SK-N-SH (cell line): Measurements from ENCODE around the gene CCND3. TPM values are rescaled to one million over a fixed set of nuclear protein-coding genes. Genes with fewer than 3 reads are reported as not detected.

Experiments used
- CTCF ChIA-PET: fragments of 300-600, 350-600 bp; formaldehyde crosslinking; extraction: SDS; loops from one replicate; lab custom pipeline; 2021; lab: Yijun Ruan, JAX
- POLR2A ChIA-PET: fragments of 350-600 bp; sonication (Branson Sonifier 250); formaldehyde crosslinking; extraction: SDS; loops from one replicate; lab custom pipeline; 2020; ENCODE audit warnings: antibody characterized with exemption, inconsistent platforms; lab: Yijun Ruan, JAX
- DNase-seq: peaks from one replicate; pipeline ENCODE4 v3.0.0; 2012
- H2AFZ ChIP-seq: fragments of 200-600 bp; sonication (generic); 2 replicates; pipeline ENCODE4 v1.8.1; 2016; ENCODE audit warnings: antibody characterized with exemption, mild to moderate bottlenecking, low read depth
- H3F3A ChIP-seq: fragments of 200-600 bp; sonication (generic); replicated peaks from 2 replicates; pipeline ENCODE3; 2016; ENCODE audit warnings: antibody characterized with exemption, mild to moderate bottlenecking; ENCODE audit not compliant: insufficient read depth
- H3K27ac ChIP-seq, 2 experiments: fragments of 200-500 bp in 1 of 2; fragments of 200-600 bp in 1 of 2; sonication (Bioruptor generic) in 1 of 2; sonication (generic), shearing (Covaris generic) in 1 of 2; 2 replicates each; pipeline versions ENCODE4 v1.5.1 to v1.6.1; 2014 to 2016; ENCODE audit warnings: low read depth in 2 of 2, inconsistent platforms in 1 of 2, low read length in 1 of 2, mild to moderate bottlenecking in 1 of 2, mixed read lengths in 1 of 2
- H3K27me3 ChIP-seq: fragments of 200-600 bp; sonication (generic), shearing (Covaris generic); 2 replicates; pipeline ENCODE4 v1.6.1; 2016; ENCODE audit warnings: mixed run types; ENCODE audit not compliant: insufficient read depth
- H3K36me3 ChIP-seq, 2 experiments: fragments of 200-500 bp in 1 of 2; fragments of 200-600 bp in 1 of 2; sonication (Bioruptor generic) in 1 of 2; sonication (generic) in 1 of 2; replicated peaks in 1 of 2; 2 replicates each; pipeline versions ENCODE3 to v1.5.1; 2014 to 2016; ENCODE audit warnings: low read length in 1 of 2, mild to moderate bottlenecking in 1 of 2; ENCODE audit not compliant: insufficient read depth in 2 of 2, control insufficient read depth in 1 of 2
- H3K4me1 ChIP-seq, 2 experiments: fragments of 200-500 bp in 1 of 2; fragments of 200-600 bp in 1 of 2; sonication (Bioruptor generic) in 1 of 2; sonication (generic), shearing (Covaris generic) in 1 of 2; 2 replicates each; pipeline versions ENCODE4 v1.5.1 to v1.6.1; 2014 to 2016; ENCODE audit warnings: low read depth in 1 of 2, low read length in 1 of 2, mixed run types in 1 of 2; ENCODE audit not compliant: insufficient read depth in 2 of 2, control insufficient read depth in 1 of 2
- H3K4me2 ChIP-seq: fragments of 200-600 bp; sonication (generic), shearing (Covaris generic); 2 replicates; pipeline ENCODE4 v1.6.1; 2017; ENCODE audit warnings: mixed run types
- H3K4me3 ChIP-seq, 2 experiments: fragments of 200-500 bp in 1 of 2; fragments of 200-600 bp in 1 of 2; sonication (Bioruptor generic) in 1 of 2; sonication (generic), shearing (Covaris generic) in 1 of 2; 2 replicates each; pipeline versions ENCODE4 v1.5.1 to v1.8.1; 2014 to 2016; ENCODE audit warnings: low read depth in 2 of 2, inconsistent platforms in 1 of 2, low read length in 1 of 2, mild to moderate bottlenecking in 1 of 2, mixed read lengths in 1 of 2, moderate library complexity in 1 of 2
- H3K79me2 ChIP-seq: fragments of 200-600 bp; sonication (generic); 2 replicates; pipeline ENCODE4 v1.8.1; 2017; ENCODE audit warnings: mild to moderate bottlenecking; ENCODE audit not compliant: insufficient read depth
- H3K9ac ChIP-seq: fragments of 200-600 bp; sonication (generic); 2 replicates; pipeline ENCODE4 v1.6.1; 2017; ENCODE audit warnings: mixed run types
- H3K9me2 ChIP-seq: fragments of 200-600 bp; sonication (generic); 2 replicates; pipeline ENCODE4 v1.6.1; 2017; ENCODE audit warnings: mixed run types
- H3K9me3 ChIP-seq: fragments of 200-600 bp; sonication (generic); 2 replicates; pipeline ENCODE4 v1.6.1; 2017; ENCODE audit warnings: mixed run types, mild to moderate bottlenecking, moderate library complexity
- H4K20me1 ChIP-seq: fragments of 200-600 bp; sonication (generic); 2 replicates; pipeline ENCODE4 v1.6.1; 2017; ENCODE audit warnings: mild to moderate bottlenecking, mixed run types; ENCODE audit not compliant: insufficient read depth
- FOSL2 ChIP-seq: IDR thresholded peaks from 2 replicates; pipeline ENCODE4 v1.4.0; 2012; ENCODE audit warnings: low read depth, mild to moderate bottlenecking, moderate library complexity, borderline replicate concordance
- NRF1 ChIP-seq: IDR thresholded peaks from 2 replicates; pipeline ENCODE4 v1.6.1; 2012; ENCODE audit warnings: low read depth, mild to moderate bottlenecking, low read length
- RAD21 ChIP-seq: IDR thresholded peaks from 2 replicates; pipeline ENCODE4 v1.6.1; 2012; ENCODE audit warnings: mild to moderate bottlenecking, low read length
- WGBS: methylation state at CpG from one replicate; pipeline ENCODE4 v1.1.6; 2017; ENCODE audit warnings: low lambda C conversion rate; 5-methylcytosine and 5-hydroxymethylcytosine counted together
- polyA plus RNA-seq, 3 experiments: library from polyadenylated mRNA; depleted of rRNA; stranded (reverse); fragments of >200 nt; gene quantifications; 2 replicates each; pipeline ENCODE4 v1.2.3, GENCODE V29; 2012
- TF ChIP-seq, protein P1 (sequence below): IDR thresholded peaks from 2 replicates; pipeline ENCODE4 v1.4.0; 2012; ENCODE audit warnings: low read depth
- TF ChIP-seq, protein P2 (sequence below): fragments of 200-600 bp; sonication (generic); IDR thresholded peaks from 2 replicates; pipeline ENCODE4 v1.6.1; 2017; ENCODE audit warnings: antibody characterized with exemption, mild to moderate bottlenecking, moderate library complexity
- TF ChIP-seq, protein P3 (sequence below): IDR thresholded peaks from 2 replicates; pipeline ENCODE4 v1.6.1; 2012; ENCODE audit warnings: mild to moderate bottlenecking, low read depth, low read length, moderate library complexity

The CCND3 gene
- polyA plus RNA-seq, 1 of the 3 experiments (the other 2 are of a cell fraction) = 26.6 TPM

DNA sequence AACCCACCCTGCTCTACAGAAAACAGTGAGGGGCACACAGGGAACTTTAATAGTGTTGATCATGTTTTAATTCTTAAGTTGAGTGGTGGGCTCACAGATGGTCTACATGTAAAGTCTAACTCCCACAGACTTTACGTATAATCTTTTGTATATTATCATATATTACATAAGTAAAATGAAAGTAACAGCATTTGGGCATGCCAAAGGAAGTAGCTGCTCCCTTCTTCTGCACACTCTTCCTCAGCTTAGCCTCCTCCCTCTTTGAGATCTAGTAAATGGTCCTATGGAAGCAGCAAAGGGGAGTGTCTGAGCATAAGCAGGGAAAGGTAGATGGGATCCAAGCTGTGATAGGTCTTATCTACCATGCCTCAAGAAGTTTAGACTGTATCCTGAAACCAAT is 31.9 kb downstream of the CCND3 start:
- POLR2A ChIA-PET = no interaction called here
- WGBS = 100% methylated on average over 1 of the region's 1 CpG
- TF ChIP-seq, protein P1, sequence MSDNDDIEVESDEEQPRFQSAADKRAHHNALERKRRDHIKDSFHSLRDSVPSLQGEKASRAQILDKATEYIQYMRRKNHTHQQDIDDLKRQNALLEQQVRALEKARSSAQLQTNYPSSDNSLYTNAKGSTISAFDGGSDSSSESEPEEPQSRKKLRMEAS = no peak
- TF ChIP-seq NRF1 (no peak), FOSL2 (no peak)
- TF ChIP-seq, protein P2, sequence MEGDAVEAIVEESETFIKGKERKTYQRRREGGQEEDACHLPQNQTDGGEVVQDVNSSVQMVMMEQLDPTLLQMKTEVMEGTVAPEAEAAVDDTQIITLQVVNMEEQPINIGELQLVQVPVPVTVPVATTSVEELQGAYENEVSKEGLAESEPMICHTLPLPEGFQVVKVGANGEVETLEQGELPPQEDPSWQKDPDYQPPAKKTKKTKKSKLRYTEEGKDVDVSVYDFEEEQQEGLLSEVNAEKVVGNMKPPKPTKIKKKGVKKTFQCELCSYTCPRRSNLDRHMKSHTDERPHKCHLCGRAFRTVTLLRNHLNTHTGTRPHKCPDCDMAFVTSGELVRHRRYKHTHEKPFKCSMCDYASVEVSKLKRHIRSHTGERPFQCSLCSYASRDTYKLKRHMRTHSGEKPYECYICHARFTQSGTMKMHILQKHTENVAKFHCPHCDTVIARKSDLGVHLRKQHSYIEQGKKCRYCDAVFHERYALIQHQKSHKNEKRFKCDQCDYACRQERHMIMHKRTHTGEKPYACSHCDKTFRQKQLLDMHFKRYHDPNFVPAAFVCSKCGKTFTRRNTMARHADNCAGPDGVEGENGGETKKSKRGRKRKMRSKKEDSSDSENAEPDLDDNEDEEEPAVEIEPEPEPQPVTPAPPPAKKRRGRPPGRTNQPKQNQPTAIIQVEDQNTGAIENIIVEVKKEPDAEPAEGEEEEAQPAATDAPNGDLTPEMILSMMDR = no peak
- TF ChIP-seq, protein P3, sequence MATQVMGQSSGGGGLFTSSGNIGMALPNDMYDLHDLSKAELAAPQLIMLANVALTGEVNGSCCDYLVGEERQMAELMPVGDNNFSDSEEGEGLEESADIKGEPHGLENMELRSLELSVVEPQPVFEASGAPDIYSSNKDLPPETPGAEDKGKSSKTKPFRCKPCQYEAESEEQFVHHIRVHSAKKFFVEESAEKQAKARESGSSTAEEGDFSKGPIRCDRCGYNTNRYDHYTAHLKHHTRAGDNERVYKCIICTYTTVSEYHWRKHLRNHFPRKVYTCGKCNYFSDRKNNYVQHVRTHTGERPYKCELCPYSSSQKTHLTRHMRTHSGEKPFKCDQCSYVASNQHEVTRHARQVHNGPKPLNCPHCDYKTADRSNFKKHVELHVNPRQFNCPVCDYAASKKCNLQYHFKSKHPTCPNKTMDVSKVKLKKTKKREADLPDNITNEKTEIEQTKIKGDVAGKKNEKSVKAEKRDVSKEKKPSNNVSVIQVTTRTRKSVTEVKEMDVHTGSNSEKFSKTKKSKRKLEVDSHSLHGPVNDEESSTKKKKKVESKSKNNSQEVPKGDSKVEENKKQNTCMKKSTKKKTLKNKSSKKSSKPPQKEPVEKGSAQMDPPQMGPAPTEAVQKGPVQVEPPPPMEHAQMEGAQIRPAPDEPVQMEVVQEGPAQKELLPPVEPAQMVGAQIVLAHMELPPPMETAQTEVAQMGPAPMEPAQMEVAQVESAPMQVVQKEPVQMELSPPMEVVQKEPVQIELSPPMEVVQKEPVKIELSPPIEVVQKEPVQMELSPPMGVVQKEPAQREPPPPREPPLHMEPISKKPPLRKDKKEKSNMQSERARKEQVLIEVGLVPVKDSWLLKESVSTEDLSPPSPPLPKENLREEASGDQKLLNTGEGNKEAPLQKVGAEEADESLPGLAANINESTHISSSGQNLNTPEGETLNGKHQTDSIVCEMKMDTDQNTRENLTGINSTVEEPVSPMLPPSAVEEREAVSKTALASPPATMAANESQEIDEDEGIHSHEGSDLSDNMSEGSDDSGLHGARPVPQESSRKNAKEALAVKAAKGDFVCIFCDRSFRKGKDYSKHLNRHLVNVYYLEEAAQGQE = no peak
- DNase-seq = no peak
- Histone ChIP-seq H3K9me2 (no peaks in the 10 kb centered on the region), H3F3A (no peaks in the 10 kb centered on the region), H3K4me1 (no peaks in the 10 kb centered on the region), H3K9ac (no peak overlapping the region), H2AFZ (no peak overlapping the region), H3K27me3 (no peaks in the 10 kb centered on the region), H3K4me2 (no peak overlapping the region), H3K27ac (no peak overlapping the region), H3K79me2 (peaks cover 41% of the 10 kb centered on the region), H3K9me3 (no peaks in the 10 kb centered on the region), H3K36me3 (peaks cover 34 to 54% of the 10 kb centered on the region in 2 experiments), H3K4me3 (no peak overlapping the region), H4K20me1 (no peaks in the 10 kb centered on the region)
- CTCF ChIA-PET = interaction anchor here (1.3 kb wide), 1 partner anchor 12 kb away, joined by 9 read pairs; the partner anchor contains the start of genes BYSL and MED20

DNA sequence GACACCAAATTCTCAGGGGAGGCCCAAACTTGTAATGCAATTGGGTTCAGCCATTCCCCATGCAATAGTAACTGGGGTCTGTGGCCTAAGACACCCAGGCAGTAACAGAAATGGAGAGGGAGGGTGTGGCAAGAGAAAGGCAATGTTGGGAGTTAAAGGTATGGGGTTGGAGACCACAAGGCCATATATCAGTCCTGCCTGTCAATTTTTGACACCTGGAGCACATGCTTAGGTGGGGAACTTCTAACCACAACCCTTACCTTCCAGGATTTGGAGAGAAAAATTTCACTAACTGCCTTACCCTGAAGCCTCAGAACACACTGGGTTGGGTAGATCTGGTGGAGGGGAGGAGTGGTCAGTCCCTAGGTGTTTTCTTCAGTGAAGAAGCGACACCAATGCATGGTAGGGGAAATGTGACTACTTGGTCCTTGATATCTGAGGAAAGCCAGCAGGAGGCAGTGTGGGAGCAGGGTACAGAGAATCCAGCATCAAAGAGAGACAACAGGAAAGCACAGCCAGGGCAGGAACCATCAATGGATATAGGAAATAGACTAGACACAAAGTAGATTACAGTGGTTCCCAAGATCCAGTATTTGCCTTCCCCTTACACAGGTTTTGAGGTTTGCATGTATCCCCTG is 39.6 kb downstream of the CCND3 start:
- Histone ChIP-seq H3K4me1 (no peaks in the 10 kb centered on the region), H3K4me2 (no peak overlapping the region), H3K9me3 (no peaks in the 10 kb centered on the region), H2AFZ (no peak overlapping the region), H3K9ac (no peak overlapping the region), H3F3A (no peaks in the 10 kb centered on the region), H4K20me1 (no peaks in the 10 kb centered on the region), H3K79me2 (peaks cover 3% of the 10 kb centered on the region; the same call in 1 of the 2 replicates), H3K4me3 (no peak overlapping the region), H3K36me3 (peaks cover 24 to 32% of the 10 kb centered on the region in 2 experiments), H3K27ac (no peak overlapping the region), H3K27me3 (no peaks in the 10 kb centered on the region), H3K9me2 (no peaks in the 10 kb centered on the region)
- ChIA-PET POLR2A (no interaction called here), CTCF (interaction anchor here (1.0 kb wide), 1 partner anchor 19 kb away, joined by 3 read pairs; the partner anchor contains the start of genes BYSL and MED20)
- DNase-seq = no peak
- peak; percentile 23; the same call in 1 of the 2 replicates for TF ChIP-seq RAD21
- TF ChIP-seq, protein P3 = no peak
- TF ChIP-seq, protein P2 = peak; percentile 41
- 100% methylated on average over 1 of the region's 1 CpG for WGBS
